ENCODE results near the gene IKBKE. TPM values are rescaled to one million over a fixed set of nuclear protein-coding genes. Genes with fewer than 3 reads are reported as not detected.

Gene IKBKE
- total RNA-seq, 1 donor from 2014 or later: 7.5 TPM

DNA sequence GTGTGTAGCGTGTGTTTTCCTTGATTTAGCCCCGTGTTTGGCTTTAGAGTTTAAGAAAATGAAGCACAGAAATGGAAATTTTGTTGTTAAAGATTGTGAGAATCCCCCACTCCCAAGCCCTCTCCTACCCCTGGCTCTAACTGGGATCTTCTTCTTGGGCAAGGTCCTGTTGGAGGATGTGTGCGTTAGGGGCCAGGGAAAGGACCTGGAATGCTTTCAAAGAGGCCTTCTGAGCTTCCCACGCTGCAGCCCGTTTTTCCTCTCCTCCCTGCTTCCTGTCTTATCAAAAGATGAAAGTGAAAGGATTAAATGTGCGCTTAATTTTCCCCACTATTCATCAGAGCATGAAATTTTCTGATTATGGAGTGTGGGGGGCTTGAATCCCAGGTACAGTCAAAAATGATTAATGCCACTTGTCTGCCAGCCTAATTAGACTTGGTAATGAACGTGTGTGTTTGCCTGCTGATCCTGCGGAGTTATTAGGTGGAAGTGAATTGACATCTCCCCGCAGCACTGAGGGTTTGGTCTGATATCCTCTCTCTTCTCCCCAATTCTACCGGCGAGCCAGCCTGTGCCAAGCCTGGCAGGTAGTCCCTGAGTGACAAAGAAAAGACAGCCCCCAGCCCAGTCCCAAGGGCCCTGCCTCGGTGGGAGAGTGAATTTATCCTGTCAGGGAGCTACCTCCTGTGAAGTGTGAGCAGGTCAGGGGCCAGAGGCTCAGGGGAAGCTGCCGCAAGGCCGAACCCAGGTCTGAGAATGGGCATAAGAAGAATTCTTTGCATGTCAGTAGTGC, 42.0 kb downstream of the IKBKE start:
- no peak overlapping the region for H3K27ac Mint-ChIP-seq (ENCODE audit: unreplicated experiment)
- H3K9me3 Mint-ChIP-seq (ENCODE audit: unreplicated experiment): no peaks in the 10 kb centered on the region
- peaks cover 62% of the 10 kb centered on the region for H3K27me3 Mint-ChIP-seq (ENCODE audit: unreplicated experiment)
- no peak overlapping the region for H3K4me3 Mint-ChIP-seq (ENCODE audit: unreplicated experiment)
- TF ChIP-seq, protein P1, sequence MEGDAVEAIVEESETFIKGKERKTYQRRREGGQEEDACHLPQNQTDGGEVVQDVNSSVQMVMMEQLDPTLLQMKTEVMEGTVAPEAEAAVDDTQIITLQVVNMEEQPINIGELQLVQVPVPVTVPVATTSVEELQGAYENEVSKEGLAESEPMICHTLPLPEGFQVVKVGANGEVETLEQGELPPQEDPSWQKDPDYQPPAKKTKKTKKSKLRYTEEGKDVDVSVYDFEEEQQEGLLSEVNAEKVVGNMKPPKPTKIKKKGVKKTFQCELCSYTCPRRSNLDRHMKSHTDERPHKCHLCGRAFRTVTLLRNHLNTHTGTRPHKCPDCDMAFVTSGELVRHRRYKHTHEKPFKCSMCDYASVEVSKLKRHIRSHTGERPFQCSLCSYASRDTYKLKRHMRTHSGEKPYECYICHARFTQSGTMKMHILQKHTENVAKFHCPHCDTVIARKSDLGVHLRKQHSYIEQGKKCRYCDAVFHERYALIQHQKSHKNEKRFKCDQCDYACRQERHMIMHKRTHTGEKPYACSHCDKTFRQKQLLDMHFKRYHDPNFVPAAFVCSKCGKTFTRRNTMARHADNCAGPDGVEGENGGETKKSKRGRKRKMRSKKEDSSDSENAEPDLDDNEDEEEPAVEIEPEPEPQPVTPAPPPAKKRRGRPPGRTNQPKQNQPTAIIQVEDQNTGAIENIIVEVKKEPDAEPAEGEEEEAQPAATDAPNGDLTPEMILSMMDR (IDR thresholded peaks at IDR 0.05): no peak
- H3K36me3 Mint-ChIP-seq (ENCODE audit: unreplicated experiment): no peaks in the 10 kb centered on the region
- H3K4me1 Mint-ChIP-seq (ENCODE audit: unreplicated experiment): peaks cover 9% of the 10 kb centered on the region
- DNase-seq (ENCODE audit: extremely low spot score, unreplicated experiment): no peak

DNA sequence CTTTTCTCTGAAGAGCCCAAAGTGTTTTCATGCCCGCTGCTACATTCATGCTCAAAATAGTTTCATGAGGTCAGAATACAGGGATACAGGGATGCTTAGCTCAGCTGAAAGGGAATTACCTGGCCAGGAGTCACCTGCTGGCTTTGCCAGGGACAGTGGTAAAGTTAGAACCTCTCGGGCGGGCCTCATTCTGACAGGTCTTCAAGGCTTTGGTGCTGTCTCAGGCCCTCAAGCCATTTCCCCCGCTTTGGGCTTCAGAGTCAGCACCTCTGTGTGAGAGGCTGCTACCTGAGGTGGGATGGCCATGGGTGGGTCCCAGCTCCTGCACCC, 42.5 kb downstream of the IKBKE start:
- Mint-ChIP-seq H3K4me3 (ENCODE audit: unreplicated experiment) (no peak overlapping the region), H3K36me3 (ENCODE audit: unreplicated experiment) (no peaks in the 10 kb centered on the region), H3K9me3 (ENCODE audit: unreplicated experiment) (no peaks in the 10 kb centered on the region), H3K27ac (ENCODE audit: unreplicated experiment) (no peak overlapping the region), H3K27me3 (ENCODE audit: unreplicated experiment) (peaks cover 62% of the 10 kb centered on the region), H3K4me1 (ENCODE audit: unreplicated experiment) (peaks cover 9% of the 10 kb centered on the region)
- TF ChIP-seq, protein P1 (IDR thresholded peaks at IDR 0.05): no peak
- DNase-seq (ENCODE audit: extremely low spot score, unreplicated experiment): no peak

DNA sequence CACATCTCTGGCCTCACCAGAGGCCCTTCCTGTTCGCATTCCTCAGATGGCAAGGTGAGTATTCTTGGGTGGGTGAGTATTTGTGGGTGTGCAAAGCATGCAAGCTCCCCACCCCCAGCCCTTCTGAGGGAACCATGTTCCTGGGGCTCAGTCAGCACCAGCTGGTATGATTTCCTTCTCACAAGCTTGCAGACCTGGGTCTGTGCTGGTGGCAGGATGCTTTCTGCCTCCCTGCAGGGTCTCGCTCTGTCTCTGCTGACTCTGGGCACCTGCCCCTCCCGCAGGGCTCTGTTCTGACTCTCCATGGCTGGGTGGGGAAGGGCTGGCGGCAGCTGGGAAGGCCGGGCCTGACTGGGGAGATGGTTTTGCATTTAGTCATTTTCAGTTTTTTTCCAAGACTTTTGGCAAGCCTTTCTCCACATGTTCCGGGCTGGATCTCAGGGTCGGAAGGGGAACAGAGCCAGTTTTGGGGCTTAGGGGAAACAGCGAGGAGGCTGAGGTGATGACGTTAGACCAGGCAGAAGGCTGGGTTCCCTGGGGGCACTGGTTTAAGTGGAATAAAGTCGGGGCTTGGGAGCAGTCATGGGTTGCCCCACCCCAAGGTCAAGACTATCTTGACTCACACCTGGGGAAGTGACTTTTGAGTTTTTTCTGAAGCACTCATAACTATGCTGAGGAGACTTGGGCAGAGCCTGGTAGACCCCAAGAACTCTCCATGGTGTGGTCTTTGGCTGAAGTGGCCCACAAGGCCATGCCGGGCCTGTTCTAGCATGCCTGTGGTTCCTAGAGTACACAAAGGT, 43.2 kb downstream of the IKBKE start:
- H3K36me3 Mint-ChIP-seq (ENCODE audit: unreplicated experiment): no peaks in the 10 kb centered on the region

DNA sequence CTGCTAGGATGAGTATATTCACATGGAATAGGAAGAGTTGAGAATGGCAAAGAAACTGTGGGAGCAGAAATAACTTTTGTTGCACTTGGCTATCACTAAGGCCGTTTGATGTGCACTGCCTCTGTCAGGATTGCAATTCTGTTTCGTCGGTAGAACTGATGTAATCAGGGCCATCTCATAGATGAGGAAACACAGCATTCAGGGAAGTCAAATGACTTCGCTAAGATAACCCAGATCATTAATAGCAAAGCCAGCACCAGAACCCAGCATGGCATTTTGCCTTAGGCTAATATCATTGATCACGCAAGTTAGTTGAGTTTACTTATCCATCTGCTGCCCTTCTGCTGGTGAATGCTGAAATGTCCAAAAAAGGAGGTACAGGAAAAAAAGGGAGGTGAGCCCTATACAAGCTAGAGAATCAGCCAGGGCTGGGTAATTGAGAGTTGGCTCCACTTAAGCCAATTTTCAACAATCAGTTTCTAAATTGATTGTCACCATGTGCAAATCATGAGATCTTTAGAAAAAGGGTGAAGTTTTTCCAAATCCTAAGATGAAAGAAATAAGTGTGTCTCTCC, 44.6 kb downstream of the IKBKE start:
- Mint-ChIP-seq H3K27me3 (ENCODE audit: unreplicated experiment) (peaks cover 55% of the 10 kb centered on the region), H3K27ac (ENCODE audit: unreplicated experiment) (no peak overlapping the region), H3K4me3 (ENCODE audit: unreplicated experiment) (no peak overlapping the region), H3K36me3 (ENCODE audit: unreplicated experiment) (no peaks in the 10 kb centered on the region), H3K9me3 (ENCODE audit: unreplicated experiment) (no peaks in the 10 kb centered on the region), H3K4me1 (ENCODE audit: unreplicated experiment) (peaks cover 8% of the 10 kb centered on the region)
- DNase-seq (ENCODE audit: extremely low spot score, unreplicated experiment): no peak
- TF ChIP-seq, protein P1 (IDR thresholded peaks at IDR 0.05): no peak

More for the DNA sequence above, 43.2 kb downstream of the IKBKE start:
- Mint-ChIP-seq H3K4me1 (ENCODE audit: unreplicated experiment) (peaks cover 9% of the 10 kb centered on the region), H3K4me3 (ENCODE audit: unreplicated experiment) (no peak overlapping the region), H3K9me3 (ENCODE audit: unreplicated experiment) (no peaks in the 10 kb centered on the region), H3K27ac (ENCODE audit: unreplicated experiment) (no peak overlapping the region), H3K27me3 (ENCODE audit: unreplicated experiment) (peaks cover 58% of the 10 kb centered on the region)
- TF ChIP-seq, protein P1 (IDR thresholded peaks at IDR 0.05): no peak
- DNase-seq (ENCODE audit: extremely low spot score, unreplicated experiment): no peak

DNA sequence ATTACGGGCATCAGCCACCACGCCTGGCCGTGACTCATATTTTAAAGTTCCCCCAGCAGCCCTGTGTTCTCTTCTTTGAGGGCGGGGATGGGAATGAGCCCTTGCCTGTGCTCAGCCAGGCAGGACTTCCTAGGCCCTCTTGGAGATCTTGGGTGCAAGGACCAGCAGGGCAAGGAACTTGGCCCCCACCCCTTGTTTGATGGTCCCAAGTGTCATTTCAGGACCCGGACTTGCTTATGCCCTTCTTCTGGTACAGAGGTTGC, 46.4 kb downstream of the IKBKE start:
- H3K4me1 Mint-ChIP-seq (ENCODE audit: unreplicated experiment): peaks cover 8% of the 10 kb centered on the region

More for the DNA sequence above, 46.4 kb downstream of the IKBKE start:
- no peaks in the 10 kb centered on the region for H3K9me3 Mint-ChIP-seq (ENCODE audit: unreplicated experiment)
- H3K4me3 Mint-ChIP-seq (ENCODE audit: unreplicated experiment): no peak overlapping the region
- H3K36me3 Mint-ChIP-seq (ENCODE audit: unreplicated experiment): no peaks in the 10 kb centered on the region
- peaks cover 53% of the 10 kb centered on the region for H3K27me3 Mint-ChIP-seq (ENCODE audit: unreplicated experiment)
- no peak for DNase-seq (ENCODE audit: extremely low spot score, unreplicated experiment)
- TF ChIP-seq, protein P1 (IDR thresholded peaks at IDR 0.05): no peak
- H3K27ac Mint-ChIP-seq (ENCODE audit: unreplicated experiment): no peak overlapping the region

Measured in osteocyte (in vitro differentiated cells).